Astrocyte of the spinal cord (primary cell): Measurements from ENCODE around the gene TFDP1.

ENCODE experiments used
- DNase-seq: peaks from one replicate; pipeline ENCODE4 v3.0.0; 2011; ENCODE audit warnings: low read depth, low spot score
- H3K4me3 ChIP-seq: 2 replicates; pipeline ENCODE4 v1.5.1; 2011; ENCODE audit warnings: low read depth, mild to moderate bottlenecking, low read length, moderate library complexity
- in situ Hi-C: cut with HindIII; loops from 2 replicates; pipeline ENCODE4 v1.10.0; 2017; ENCODE audit warnings: low sequenced_read_pairs
- TF ChIP-seq, protein P1 (sequence below): IDR thresholded peaks from 2 replicates; pipeline ENCODE4 v1.5.1; 2012; ENCODE audit warnings: low read depth, mild to moderate bottlenecking, low read length, inconsistent platforms

Gene TFDP1

GRCh38 chr13:113652404-113653263, 68.1 kb downstream of the TFDP1 start:
- in situ Hi-C loops: no loop called here
- TF ChIP-seq, protein P1, sequence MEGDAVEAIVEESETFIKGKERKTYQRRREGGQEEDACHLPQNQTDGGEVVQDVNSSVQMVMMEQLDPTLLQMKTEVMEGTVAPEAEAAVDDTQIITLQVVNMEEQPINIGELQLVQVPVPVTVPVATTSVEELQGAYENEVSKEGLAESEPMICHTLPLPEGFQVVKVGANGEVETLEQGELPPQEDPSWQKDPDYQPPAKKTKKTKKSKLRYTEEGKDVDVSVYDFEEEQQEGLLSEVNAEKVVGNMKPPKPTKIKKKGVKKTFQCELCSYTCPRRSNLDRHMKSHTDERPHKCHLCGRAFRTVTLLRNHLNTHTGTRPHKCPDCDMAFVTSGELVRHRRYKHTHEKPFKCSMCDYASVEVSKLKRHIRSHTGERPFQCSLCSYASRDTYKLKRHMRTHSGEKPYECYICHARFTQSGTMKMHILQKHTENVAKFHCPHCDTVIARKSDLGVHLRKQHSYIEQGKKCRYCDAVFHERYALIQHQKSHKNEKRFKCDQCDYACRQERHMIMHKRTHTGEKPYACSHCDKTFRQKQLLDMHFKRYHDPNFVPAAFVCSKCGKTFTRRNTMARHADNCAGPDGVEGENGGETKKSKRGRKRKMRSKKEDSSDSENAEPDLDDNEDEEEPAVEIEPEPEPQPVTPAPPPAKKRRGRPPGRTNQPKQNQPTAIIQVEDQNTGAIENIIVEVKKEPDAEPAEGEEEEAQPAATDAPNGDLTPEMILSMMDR: no peak
- no peak overlapping the region for H3K4me3 ChIP-seq
- DNase-seq: no peak

GRCh38 chr13:113653264-113654174, 69.0 kb downstream of the TFDP1 start:
- TF ChIP-seq, protein P1: no peak
- in situ Hi-C loops: no loop called here
- DNase-seq: peak; percentile 9
- H3K4me3 ChIP-seq: no peak overlapping the region

DNA sequence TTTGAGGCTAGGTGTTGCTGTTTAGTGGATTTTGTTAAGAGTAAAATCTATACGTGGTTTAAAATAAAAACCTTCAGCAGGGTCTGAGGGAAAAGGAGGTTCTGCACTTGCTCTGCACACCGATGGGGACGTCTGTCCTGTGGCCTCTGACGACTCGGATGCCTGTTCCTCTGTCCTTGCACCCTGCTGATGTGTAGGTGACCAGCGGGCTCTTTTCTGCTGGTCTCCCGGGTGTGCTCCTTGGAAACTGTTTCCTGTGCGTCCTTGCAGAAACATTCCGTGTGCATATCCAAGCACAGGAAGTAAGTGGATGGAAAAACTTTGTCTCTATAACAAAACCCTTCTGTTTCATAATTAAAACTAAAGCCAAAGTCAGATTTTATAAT, 69.6 kb downstream of the TFDP1 start:
- TF ChIP-seq, protein P1: no peak
- in situ Hi-C loops: no loop called here

DNA sequence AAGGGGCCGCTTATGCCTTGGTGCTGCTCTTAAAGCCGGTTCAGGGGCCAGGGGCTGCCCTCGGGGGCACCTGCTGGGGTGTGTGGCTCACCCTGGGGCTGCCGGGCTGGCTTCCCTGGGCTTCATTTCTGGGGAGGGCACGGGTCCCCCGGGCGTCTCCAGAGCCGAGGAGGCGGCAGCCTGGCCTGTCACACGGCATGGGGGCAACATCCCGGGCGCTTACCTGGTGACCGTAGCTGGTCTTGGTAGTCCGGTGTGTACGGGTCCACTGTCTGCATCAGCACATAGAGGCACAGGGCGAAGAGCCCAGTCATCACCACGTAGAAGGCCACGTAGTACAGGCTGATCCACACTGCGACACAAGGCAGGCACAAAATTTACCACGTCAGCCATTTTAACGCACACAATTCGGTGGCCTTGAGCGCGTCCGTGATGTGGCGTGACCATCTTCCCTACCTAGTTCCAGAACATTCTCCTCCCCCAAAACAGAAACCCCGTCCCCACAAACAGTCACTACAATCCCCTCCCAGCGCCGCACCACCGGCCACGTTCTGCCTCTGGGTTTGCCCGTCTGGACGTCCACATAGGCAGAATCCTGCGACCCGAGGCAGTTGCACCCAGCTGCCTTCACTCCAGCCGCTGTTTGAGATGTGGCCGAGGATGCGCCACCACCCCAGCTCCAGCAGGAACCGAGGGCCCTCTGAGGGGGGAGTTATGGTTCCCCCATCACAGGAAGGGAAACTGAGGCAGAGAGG, 70.2 kb downstream of the TFDP1 start:
- TF ChIP-seq, protein P1: no peak
- in situ Hi-C loops: no loop called here
- no peak overlapping the region for H3K4me3 ChIP-seq
- no peak for DNase-seq

More for the DNA sequence above, 69.6 kb downstream of the TFDP1 start:
- H3K4me3 ChIP-seq: no peak overlapping the region
- DNase-seq: no peak

DNA sequence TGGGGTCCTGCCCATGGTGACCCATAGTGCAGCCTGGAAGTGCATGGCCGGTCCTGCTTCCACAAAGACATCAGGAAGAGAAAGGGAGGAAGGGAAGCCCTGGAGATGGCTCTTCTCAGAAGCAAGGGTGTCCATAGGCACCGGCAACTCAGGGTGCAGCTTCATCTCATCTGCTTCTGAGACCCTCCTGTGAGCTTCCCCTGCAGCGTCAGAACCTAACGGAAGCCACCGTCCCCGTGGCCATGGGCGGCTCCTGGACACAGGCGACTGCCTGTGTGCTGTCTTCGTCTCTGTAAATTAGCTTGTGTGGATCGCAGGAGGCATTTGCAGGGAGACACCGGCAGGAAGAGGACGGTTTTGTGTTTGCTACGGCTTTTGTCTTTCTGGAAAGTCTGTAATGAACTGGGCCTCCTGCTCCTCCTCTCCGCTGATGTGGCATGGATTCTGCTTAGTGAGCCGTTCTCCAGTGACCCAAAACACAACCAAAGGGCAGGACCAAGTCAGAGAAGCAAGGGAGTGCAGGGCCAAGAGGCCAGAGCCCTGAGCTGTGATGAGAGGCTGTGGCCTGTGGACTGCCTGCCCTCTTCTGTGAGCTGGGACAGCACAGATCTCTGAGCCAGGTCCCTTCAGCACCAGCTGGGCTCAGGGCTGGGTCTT, 70.9 kb downstream of the TFDP1 start:
- DNase-seq: no peak
- no peak overlapping the region for H3K4me3 ChIP-seq
- TF ChIP-seq, protein P1: no peak
- in situ Hi-C loops: no loop called here
